SK-N-MC (cell line): ENCODE measurements around the gene SPAG8.

Experiments used
- EZH2 ChIP-seq: fragments of 200-600 bp; sonication (generic); IDR thresholded peaks from one replicate; pipeline ENCODE4 v1.6.1; 2017; ENCODE audit warnings: antibody characterized with exemption
- FOXP2 ChIP-seq: optimal IDR thresholded peaks from 2 replicates; pipeline ENCODE3; 2011; ENCODE audit warnings: mild to moderate bottlenecking, moderate library complexity; ENCODE audit not compliant: insufficient read depth; ENCODE audit errors: extremely low read length, control extremely low read depth

- TF ChIP-seq FOXP2 (no peak), EZH2 (no peak)
These were observed 4.6 kb upstream of the SPAG8 start for GRCh38 chr9:35816708-35817107.
